ENCODE results near the gene PILRA.
"Not testable (repeated sequence)": the region's sequence is repeated elsewhere in the genome, so short reads cannot be mapped to it uniquely, and the experiment has no call there.

PILRA gene

DNA sequence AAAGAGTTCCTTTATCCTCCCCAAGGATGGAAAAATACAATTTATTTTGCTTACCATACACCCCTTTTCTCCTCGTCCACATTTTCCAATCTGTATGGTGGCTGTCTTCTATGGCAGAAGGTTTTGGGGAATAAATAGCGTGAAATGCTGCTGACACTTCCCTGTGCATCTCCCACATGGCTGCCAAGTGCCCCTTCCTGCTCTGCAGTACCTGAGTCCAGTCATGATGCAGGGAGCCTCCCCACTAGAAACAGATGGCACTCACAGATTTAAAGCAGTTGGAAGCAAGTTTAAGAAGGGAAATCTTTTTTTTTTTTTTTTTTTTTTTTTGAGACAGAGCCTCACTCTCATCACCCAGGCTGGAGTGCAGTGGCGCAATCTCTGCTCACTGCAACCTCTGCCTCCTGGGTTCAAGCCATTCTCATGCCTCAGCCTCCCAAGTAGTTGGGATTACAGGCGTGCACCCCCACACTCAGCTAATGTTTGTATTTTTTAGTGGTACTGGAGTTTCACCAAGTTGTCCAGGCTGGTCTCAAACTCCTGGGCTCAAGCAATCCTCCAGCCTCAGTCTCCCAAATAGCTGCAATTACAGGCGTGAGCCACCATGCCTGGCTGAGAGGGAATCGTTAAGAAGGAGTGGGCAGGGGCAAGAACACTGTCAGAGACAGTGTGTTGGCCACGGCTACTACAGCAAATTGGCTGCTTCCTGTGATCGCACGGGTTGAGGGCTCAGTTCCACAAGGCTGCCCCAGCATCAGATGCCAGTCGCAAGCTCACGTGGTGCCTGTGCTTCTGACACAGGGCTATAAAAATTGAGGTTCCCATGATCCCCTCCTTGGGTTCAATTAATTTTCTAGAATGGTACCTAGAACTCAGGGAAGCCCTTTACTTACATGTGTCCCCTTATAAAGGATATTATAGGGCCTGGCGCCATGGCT is 5.3 kb upstream of the PILRA start:
- Histone ChIP-seq H3K27me3 (no peaks in the 10 kb centered on the region), H3K27ac (peak overlapping the region; percentile 77), H3K36me3 (peaks cover 25% of the 10 kb centered on the region), H3K4me1 (peaks cover 91% of the 10 kb centered on the region), H3K9ac (peak overlapping the region; percentile 42; the same call in 1 of the 2 replicates), H3K4me2 (peak overlapping the region; percentile 94), H3K9me3 (no peaks in the 10 kb centered on the region), H4K20me1 (peaks cover 36% of the 10 kb centered on the region), H3K4me3 (no peak overlapping the region)
- no peak for TF ChIP-seq Cebpa-rat (IDR thresholded peaks at IDR 0.05)

DNA sequence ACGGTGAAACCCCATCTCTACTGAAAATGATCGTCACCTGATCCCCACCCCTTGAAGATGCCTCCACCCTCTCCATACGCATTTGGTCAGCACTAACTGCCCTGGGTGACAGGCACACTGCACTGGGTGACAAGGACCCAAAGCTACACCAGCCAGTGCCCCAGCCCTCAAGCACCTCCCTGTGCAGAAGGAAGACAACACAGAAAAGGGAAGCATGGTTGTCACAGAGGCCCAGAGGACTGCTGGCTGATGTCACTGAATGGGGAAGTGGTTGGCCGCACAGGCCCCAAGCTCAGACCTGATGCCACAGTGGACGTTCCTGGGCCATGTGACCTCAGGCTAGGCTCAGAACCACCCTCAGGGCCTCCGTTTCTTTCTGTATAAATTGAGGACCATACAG is 4.2 kb upstream of the PILRA start:
- Histone ChIP-seq H3K4me3 (no peak overlapping the region), H3K4me1 (peaks cover 97% of the 10 kb centered on the region), H4K20me1 (peaks cover 36% of the 10 kb centered on the region), H3K9ac (peak overlapping the region; percentile 66), H3K27me3 (no peaks in the 10 kb centered on the region), H3K36me3 (peaks cover 13% of the 10 kb centered on the region; the same call in 1 of the 2 replicates), H3K27ac (peak overlapping the region; percentile 77), H3K4me2 (peak overlapping the region; percentile 94), H3K9me3 (no peaks in the 10 kb centered on the region)
- no peak for TF ChIP-seq Cebpa-rat (IDR thresholded peaks at IDR 0.05)

DNA sequence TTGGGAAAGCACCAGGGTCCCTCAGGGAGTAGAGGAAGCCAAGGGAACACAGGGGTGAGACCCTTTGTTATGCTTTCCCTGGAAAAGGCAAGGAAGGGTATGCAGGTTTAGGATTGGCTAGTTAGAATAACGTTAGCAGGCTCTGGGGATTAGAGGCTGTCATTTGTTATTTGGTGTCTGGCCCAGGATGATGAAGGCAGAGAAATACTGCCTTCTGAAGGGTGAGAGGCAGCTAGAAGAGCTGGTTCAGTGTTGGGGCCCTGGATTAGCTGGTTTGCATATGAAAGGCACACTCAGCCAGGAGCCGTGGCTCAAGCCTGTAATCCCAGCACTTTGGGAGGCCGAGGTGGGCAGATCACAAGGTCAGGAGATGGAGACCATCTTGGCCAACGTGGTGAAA is 3.0 kb upstream of the PILRA start:
- no peak for TF ChIP-seq Cebpa-rat (IDR thresholded peaks at IDR 0.05)
- H3K9ac ChIP-seq: 0 out of 2 replicates have a peak overlapping the region, but pooled peaks have one; percentile 66
- peaks cover 94% of the 10 kb centered on the region for H3K4me1 ChIP-seq
- H3K4me2 ChIP-seq: peak overlapping the region; percentile 94
- no peak overlapping the region for H3K4me3 ChIP-seq
- H3K27me3 ChIP-seq: no peaks in the 10 kb centered on the region
- 0 out of 2 replicates have a peak, but pooled peaks cover 1% of the 10 kb centered on the region for H3K36me3 ChIP-seq
- H4K20me1 ChIP-seq: peaks cover 36% of the 10 kb centered on the region
- peak overlapping the region; percentile 54 for H3K27ac ChIP-seq
- H3K9me3 ChIP-seq: no peaks in the 10 kb centered on the region

GRCh38 chr7:100370746-100371145 is 2.5 kb upstream of the PILRA start:
- Histone ChIP-seq H4K20me1 (peaks cover 32% of the 10 kb centered on the region), H3K27me3 (no peaks in the 10 kb centered on the region), H3K9ac (no peak overlapping the region), H3K27ac (no peak overlapping the region), H3K4me2 (0 out of 2 replicates have a peak overlapping the region, but pooled peaks have one; percentile 94), H3K4me1 (peaks cover 90% of the 10 kb centered on the region), H3K36me3 (no peaks in the 10 kb centered on the region), H3K4me3 (no peak overlapping the region), H3K9me3 (no peaks in the 10 kb centered on the region)
- no peak for TF ChIP-seq Cebpa-rat (IDR thresholded peaks at IDR 0.05)

GRCh38 chr7:100371561-100372171 is 1.6 kb upstream of the PILRA start:
- H3K9ac ChIP-seq: no peak overlapping the region
- H3K27ac ChIP-seq: peak overlapping the region; percentile 49; the same call in 1 of the 2 replicates
- H3K4me3 ChIP-seq: no peak overlapping the region
- peaks cover 23% of the 10 kb centered on the region for H4K20me1 ChIP-seq
- no peaks in the 10 kb centered on the region for H3K27me3 ChIP-seq
- TF ChIP-seq Cebpa-rat (IDR thresholded peaks at IDR 0.05): no peak
- no peaks in the 10 kb centered on the region for H3K9me3 ChIP-seq
- H3K36me3 ChIP-seq: no peaks in the 10 kb centered on the region
- H3K4me1 ChIP-seq: peaks cover 81% of the 10 kb centered on the region
- H3K4me2 ChIP-seq: peak overlapping the region; percentile 71

- Histone ChIP-seq H3K4me3 (no peak overlapping the region; the same call in 1 of the 2 replicates), H3K4me2 (peak overlapping the region; percentile 71), H3K27ac (peak overlapping the region; percentile 73)
These were observed 1.0 kb upstream of the PILRA start for GRCh38 chr7:100372256-100372655.

DNA sequence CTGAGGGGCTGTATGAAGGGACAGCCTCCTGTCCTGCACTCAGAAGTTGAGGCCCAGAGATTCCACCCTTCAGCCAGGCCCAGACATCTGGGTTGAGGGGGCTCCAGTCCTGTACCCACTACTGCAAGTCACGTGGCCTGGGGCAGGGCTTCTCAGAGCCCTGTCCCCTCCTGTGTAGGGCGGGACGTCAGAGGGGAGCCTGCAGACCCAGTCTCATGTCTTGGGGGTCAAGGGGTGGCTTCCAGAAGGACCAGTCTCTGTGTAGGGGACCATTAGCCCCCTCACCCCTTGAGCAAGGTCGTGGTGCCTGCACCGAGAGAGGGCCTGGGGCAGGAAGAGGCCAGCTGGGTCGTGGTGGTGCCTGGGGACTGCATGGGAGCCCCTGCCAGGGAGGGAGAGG is 593 bp upstream of the PILRA start:
- TF ChIP-seq Cebpa-rat (IDR thresholded peaks at IDR 0.05): no peak
- no peaks in the 10 kb centered on the region for H3K27me3 ChIP-seq
- no peaks in the 10 kb centered on the region for H3K36me3 ChIP-seq
- no peak overlapping the region; the same call in 1 of the 2 replicates for H3K4me3 ChIP-seq
- H3K9me3 ChIP-seq: no peaks in the 10 kb centered on the region
- peaks cover 70% of the 10 kb centered on the region for H3K4me1 ChIP-seq
- peaks cover 13% of the 10 kb centered on the region for H4K20me1 ChIP-seq
- peak overlapping the region; percentile 73 for H3K27ac ChIP-seq
- peak overlapping the region; percentile 71 for H3K4me2 ChIP-seq
- peak overlapping the region; percentile 53; the same call in 1 of the 2 replicates for H3K9ac ChIP-seq

More at GRCh38 chr7:100372256-100372655, 1.0 kb upstream of the PILRA start:
- H3K36me3 ChIP-seq: no peaks in the 10 kb centered on the region
- H3K9ac ChIP-seq: peak overlapping the region; percentile 53; the same call in 1 of the 2 replicates
- H3K27me3 ChIP-seq: no peaks in the 10 kb centered on the region
- H3K4me1 ChIP-seq: peaks cover 75% of the 10 kb centered on the region
- TF ChIP-seq Cebpa-rat (IDR thresholded peaks at IDR 0.05): no peak
- no peaks in the 10 kb centered on the region for H3K9me3 ChIP-seq
- peaks cover 17% of the 10 kb centered on the region for H4K20me1 ChIP-seq

- Histone ChIP-seq H3K4me1 (peaks cover 57% of the 10 kb centered on the region), H3K27ac (peak overlapping the region; percentile 73; the same call in 1 of the 2 replicates), H3K4me2 (peak overlapping the region; percentile 71)
- H3K9me3 ChIP-seq, H4K20me1 ChIP-seq, H3K36me3 ChIP-seq, H3K9ac ChIP-seq, H3K4me3 ChIP-seq, H3K27me3 ChIP-seq: not testable (repeated sequence)
These were observed 747 bp downstream of the PILRA start for GRCh38 chr7:100373870-100374598.

- Histone ChIP-seq H3K4me1 (peaks cover 51% of the 10 kb centered on the region), H3K36me3 (no peaks in the 10 kb centered on the region), H4K20me1 (no peaks in the 10 kb centered on the region), H3K9ac (no peak overlapping the region), H3K4me3 (no peak overlapping the region), H3K4me2 (peak overlapping the region; percentile 71; the same call in 1 of the 2 replicates), H3K27ac (no peak overlapping the region), H3K9me3 (no peaks in the 10 kb centered on the region), H3K27me3 (no peaks in the 10 kb centered on the region)
- TF ChIP-seq Cebpa-rat (IDR thresholded peaks at IDR 0.05): no peak
These were observed 1.3 kb downstream of the PILRA start for GRCh38 chr7:100374601-100375000.
